ENCODE measurements around the gene CREM.
A peak's percentile ranks its signal among the peaks of the same experiment; 100 is the strongest.

Gene CREM

DNA sequence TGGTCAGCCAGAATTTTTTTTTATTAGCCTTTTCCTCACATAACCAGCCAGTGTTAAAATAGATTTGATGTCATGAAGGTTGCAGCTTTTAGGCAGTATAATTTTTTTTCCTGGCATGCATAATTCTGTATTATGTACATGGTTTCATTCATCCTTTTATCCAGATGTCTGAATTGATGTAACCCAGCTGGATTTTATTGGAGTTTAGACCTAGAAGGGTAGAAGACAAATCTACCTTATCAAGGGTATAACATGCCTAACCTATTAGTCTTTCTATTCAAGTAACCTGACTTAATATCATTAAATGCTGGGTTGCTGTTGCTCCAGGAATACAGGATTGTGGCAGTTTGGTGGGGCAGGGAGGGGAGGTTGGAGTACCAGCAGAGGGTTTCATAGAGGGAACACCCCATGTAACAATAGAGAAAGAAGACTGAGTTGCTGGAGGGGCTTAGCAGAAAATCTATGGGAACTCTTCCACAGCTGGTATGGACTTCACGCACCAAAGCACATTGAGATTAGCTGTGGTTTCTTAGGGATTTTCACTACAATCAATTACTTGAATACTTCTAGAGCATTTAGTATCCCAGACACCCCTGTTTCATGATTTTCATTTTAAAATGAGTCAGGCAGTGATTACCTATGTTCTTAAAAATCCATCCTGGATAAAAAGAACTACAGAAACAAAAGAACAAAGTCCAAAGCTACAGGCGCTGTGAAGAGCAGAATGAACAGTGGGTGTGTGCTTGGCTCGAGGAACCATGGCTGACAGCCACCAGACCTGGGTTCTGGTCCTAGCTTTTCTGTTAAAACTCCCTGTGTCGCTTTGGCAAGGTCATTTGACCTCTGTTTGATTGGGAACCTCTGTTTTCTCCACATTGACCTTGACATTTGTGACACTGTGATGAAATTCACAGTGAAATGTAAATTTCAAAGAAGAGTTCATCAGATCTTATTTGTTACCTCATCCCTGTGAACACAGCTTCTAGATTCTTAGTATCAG, 93.5 kb downstream of the CREM start:
- DNase-seq (ENCODE audit: low spot score): no peak

DNA sequence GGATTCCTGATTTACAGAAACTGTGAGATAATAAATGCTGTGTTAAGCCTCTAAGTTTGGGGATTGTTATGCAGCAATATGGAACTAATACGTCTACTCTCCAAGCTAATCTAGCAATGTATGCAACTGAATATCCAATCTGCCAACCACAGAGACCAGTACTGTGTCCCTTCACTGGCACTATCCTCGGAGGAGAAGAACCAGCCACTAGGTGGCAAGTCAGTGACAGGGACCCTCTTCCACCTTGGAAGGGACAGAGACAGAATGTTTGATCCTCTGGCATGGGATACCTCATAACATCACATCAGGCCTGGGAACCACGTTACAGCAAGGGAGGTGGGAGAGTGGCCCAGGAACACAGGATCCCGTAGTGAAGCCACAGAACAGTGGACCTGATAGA, 96.4 kb downstream of the CREM start:
- no peak for DNase-seq (ENCODE audit: low spot score)

DNA sequence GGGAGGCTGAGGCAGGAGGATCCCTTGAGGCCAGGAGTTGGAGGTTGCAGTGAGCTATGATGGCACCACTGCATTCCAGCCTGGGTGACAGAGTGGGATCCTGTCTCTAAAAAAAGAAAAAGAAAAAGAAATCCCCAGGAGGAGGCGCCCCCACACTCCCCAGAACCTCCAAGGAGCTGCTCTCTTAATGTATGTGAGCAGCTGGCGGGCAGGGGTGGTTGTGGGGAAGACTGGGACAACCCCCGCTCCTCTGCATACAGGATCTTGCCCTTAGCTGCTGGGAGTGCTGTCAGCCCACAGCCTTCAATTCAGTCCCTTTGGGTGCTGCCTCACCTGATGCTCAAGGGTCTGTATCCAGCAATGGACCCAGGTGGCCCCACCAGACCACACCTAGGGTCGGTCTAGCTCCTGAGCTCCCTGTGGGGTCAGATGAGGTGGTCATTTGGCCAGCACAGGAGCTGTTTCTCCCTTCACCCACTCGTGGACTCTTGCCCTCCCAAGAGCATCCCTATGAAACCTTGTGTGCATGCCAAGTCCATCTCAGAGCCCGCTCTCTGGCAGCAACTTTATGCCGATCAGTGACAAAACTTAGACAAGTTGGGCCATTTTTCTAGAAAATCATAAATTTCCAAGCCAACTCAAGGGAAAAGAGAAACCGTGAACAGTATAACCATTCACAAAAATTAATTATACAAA, 97.5 kb downstream of the CREM start:
- no peak for DNase-seq (ENCODE audit: low spot score)

DNA sequence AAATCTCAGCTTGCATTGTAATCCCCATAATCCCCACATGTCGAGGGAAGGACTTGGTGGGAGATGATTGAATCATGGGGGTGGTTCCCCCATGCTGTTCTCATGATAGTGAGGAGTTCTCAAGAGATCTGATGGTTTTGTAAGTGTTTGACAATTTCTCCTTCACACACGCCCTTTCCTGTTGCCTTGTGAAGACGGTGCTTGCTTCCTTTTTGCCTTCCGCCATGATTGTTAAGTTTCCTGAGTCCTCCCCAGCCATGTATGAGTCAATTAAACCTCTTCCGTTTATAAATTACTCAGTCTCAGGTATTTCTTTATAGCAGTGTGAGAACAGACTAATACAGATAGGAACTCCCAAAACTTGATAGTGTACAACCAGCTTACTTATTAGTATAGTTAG, 98.6 kb downstream of the CREM start:
- DNase-seq (ENCODE audit: low spot score): peak; percentile 68

DNA sequence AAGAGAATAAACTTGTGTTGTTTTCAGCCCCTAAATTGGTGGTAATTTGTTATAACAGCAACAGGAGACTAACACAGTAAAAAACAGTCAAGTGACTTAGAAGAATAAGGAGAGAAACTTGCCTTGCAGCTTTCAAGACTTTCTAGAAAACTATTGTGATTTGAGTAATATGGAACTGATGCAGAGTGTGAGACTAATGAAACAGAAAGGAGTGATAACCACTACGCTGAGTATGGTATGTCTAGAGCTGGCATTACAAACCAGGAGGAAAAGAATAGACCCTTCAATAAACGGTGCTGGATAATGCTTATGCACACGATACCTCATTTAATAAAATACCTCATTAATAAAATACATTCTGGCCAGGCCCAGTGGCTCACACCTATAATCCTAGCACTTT, 99.9 kb downstream of the CREM start:
- DNase-seq (ENCODE audit: low spot score): no peak

DNA sequence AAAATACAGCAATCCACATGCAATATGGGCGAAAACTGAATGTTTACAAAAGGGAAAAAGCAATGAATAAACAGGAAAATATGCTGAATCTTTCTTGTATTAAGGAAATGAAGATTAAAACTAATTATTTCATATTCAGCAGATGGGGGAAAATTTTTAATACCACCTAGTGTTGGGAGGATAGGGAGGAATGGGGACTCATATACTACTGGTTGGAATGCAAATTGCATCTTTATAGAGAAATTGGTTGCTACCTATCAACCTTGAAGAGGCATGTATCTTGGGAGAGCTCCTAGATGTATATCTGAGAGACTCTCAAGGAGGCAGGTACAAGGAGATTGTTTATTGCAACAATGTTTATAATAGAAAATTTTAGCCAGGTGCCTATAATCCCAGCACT, 101.4 kb downstream of the CREM start:
- no peak for DNase-seq (ENCODE audit: low spot score)

DNA sequence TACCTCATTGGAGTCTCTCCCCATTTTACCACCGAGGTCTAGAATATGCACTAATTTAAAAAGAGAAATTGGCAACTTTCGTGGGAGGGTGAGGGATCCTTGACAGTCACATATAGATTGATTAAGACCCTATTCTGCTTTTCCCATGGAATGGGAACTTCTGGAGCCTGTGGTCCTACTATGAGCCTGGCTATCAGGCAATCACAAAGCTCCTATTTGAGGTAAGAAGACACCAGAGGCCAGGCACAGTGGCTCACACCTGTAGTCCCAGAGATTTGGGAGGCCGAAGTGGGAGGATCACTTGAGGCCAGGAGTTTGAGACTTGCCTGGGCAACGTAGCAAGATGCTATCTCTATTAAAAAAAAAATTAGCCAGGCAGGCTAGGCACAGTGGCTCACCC, 105.0 kb downstream of the CREM start:
- no peak for DNase-seq (ENCODE audit: low spot score)

DNA sequence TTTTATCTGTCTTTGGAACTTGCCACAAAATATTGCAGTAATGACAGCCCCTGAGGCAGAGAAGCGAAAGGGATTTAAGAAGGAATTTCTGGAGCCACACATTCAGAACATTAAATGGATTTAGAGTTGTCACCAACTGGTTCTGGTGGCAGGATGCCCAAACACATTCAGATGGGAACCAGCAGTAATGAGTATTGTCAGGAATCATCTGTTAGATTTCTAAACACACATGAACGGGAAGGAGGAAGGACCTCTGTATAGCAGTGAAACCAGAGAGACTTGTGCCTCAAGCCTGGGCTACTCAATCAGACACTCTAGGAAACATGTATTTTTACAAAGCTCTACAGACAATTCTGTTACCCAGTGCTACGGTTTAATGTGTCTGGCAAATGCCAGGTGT, 105.9 kb downstream of the CREM start:
- DNase-seq (ENCODE audit: low spot score): no peak

DNA sequence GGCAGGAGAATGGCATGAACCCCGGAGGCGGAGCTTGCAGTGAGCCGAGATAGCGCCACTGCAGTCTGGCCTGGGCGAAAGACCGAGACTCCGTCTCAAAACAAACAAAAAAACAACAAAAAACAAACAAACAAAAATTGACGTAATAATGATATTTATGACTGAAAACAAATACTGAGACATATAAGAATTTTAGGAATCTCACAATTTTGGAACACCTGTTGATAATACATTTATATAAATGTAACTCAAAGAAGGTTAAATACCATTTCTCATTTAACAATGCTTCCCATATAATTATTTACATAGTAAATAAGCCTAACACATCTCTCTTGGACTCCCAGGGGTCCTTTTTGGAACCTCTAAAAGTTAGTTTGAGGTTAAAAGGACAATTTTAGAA, 107.4 kb downstream of the CREM start:
- no peak for DNase-seq (ENCODE audit: low spot score)

DNA sequence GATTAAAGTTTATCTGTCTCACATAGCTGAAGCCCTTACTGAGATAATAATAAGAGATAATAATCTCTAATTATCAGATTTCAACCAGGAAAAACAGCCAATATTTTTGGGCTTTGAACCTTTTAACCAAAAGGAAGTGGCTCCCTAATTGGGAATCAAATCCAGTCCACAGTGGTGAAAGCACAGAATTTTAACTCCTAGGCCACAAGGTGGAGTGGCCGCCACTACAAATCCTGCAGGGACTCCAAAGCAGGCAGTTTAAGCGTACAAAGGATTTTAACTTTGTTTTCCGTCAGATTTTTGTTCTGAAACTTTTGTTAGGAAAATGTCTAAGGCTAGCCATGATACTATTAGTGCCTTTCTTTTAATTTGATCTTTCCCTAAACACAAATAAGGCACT, 110.1 kb downstream of the CREM start:
- DNase-seq (ENCODE audit: low spot score): no peak

DNA sequence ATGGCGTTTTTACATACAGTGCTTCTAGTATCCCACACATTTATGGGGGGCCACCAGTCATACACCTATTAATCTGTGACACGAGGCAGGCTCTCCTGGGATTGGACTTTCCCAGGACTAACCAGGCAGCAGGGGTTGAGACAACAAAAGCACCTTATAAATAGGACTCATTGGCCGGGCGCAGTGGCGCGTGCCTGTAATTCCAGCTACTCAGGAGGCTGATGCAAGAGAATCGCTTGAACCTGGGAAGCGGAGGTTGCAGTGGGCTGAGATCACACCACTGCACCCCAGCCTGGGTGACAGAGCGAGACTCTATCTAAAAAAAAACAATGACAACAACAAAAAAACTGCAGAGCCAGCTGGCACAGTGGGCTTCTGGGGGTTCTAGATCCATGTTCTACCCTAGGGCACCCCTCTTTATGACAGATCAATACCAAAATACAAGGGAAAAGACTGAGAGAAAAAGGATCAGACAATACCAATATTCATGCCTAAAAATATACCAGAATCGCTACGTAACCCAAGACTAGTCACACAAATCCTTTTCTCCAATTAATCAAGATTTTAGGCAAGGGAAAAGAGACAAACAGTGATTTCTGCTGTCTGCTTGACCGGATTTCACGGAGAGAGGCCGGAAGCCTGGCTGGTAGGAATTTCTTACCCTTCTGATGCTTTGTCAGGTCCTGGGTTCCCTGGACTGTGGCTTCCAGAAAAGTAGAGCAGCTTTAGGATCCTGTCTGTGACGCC, 111.3 kb downstream of the CREM start:
- no peak for DNase-seq (ENCODE audit: low spot score)

DNA sequence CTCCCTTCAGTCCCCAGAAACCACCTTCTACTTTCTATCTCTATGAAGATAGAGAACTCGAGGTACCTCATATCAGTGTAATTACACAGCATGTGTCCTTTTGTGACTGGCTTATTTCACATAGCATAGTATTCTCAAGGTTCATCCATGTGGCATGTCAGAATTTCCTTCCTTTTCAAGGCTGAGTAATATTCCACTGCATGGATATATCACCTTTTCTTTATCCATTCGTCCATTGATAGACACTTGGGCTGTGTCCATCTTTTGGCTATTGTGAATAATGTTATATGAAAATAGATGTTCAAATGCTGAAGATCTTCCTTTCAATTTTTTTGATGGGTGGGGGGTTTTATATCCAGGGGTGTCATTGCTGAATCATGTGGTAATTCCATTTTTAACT, 117.9 kb downstream of the CREM start:
- DNase-seq (ENCODE audit: low spot score): no peak

DNA sequence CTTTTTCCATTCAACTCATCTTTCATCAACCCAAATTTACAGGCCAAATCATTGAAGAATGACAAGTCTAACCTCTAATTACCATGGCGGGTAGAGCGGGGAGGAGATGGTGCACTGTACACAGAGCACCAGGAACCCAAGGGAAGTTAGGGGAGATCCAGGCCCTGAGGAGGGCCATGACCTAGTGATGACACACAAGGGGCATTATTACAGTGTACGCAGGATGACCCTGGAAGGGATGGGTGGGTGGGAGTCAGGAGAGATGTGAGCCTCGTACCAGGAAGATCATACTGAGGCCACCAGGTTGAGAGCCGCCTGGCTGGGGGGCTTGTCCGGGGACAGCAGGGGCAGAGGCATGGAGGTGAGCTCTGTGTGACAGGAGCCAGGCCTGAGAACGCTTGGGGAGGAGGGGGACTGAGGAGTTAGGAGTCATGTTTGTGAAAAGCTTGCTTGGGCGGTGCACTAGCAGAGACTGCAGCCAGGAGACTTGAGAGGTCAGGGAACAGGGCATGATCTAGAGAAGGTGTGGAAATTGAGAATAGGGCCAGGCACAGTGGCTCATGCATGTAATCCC, 120.2 kb downstream of the CREM start:
- DNase-seq (ENCODE audit: low spot score): no peak

DNA sequence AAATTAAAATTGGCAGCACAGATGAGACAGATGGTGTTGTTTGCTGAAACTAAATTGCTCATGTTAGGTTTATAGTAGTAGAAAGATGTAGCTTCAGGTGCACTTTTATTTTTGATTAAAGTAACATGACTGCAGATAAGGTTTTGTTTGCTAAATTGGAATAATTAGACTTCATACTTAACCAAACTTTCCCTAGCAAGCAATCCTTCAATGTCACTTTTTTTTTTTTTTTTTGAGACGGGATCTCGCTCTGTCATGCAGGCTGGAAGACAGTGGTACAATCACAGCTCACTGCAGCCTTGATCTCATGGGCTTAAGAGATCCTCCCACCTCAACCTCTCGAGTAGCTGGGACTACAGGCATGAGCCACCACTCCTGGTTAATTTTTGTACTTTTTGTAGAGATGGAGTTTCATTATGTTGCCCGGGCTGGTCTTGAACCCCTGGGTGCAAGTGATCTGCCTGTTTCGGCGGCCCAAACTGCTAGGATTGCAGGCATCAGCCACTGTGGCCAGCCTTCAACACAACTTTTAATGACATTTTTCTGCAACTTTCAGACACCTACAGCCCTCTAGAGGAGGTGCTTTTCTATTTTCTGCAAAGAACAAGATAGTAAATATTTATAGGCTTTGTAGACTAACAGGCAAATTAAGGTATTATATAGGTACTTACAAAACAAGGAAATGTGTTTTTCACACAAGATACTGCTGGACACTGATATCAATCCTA, 124.9 kb downstream of the CREM start:
- no peak for DNase-seq (ENCODE audit: low spot score)

DNA sequence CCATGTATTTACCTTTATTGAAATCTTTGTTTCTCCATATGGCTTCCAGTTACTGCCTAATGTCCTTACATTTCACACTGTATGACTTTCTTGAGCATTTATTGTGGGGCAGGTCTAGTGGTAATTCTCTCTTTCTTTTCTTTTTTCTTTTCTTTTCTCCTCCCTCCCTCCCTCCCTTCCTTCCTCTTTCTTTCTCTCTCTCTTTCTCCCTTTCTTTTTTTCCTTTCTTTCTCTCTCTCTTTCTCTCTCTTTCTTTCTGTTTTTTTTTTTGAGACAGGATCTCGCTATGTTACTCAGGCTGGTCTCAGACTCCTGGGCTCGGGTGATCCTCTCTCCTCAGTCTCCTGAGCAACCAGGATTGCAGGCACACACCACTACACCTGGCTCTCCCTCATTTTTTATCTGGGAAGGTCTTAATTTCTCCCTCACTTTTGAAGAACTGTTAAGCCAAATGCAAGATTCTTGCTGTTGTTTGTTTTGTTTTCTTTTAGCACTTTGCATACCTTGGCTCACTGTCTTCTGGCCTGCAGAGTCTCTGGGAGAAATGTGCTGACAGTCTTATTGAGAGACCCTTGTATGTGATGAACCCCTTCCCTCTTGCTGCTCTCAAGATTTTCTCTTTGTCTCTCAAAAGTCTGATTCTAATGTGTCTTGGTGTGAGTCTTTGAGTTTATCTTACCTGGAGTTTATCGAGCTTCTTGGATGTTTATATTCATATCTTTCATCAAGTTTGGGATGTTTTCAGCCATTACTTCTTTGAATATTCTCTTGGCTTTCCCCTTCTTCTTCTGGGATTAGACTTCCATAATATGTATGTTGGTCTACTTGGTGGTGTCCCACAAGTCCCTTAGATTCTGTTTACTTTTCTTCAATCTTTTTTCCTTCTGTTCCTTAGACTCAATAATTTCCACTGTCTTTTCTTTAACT, 130.7 kb downstream of the CREM start:
- DNase-seq (ENCODE audit: low spot score): no peak

DNA sequence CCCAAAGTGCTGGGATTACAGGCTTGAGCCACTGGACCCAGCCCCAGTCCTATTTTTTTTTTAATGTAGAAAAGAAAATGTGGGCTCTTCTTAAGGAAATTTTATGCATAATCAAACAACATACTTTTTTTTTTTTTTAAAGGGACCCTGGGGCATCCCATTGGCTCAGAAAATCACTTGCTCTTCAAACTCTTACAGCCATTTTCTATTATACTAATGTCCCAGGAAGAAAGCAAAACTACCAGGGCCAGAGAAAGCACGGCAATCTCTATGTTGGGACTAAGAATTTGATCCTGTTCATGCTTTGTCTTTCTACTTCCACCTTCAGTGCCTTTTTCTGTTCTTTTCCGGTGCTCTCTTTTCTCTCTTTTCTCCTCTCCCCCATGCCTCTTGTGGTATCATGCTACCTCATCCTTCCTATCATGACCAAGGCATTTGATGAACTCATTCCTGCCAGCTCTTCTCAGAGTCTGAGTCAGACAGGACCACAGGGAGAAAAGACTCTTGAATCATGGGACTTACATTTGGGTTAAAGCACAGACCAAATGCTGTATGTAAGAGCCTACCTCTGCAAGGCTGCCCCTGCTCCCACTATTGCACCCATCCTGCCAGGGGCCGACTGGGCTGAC, 133.2 kb downstream of the CREM start:
- no peak for DNase-seq (ENCODE audit: low spot score)

DNA sequence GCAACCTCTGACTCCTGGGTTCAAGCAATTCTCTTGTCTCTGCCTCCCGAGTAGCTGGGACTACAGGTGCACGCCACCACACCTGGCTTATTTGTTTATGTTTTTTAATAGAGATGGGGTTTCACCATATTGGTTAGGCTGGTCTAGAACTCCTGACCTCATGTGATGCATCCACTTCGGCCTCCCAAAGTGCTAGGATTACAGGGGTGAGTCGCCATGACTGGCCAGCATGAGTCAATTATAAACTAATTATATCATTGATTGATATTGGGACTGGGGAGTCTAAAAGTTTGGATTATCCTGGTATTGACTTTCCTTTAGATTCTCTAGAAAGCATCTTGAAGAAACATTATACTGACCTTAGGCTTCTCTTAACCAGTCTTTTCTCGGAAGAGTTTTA, 135.8 kb downstream of the CREM start:
- no peak for DNase-seq (ENCODE audit: low spot score)
